ENCODE data around the gene MYBPC2.

The MYBPC2 gene

DNA sequence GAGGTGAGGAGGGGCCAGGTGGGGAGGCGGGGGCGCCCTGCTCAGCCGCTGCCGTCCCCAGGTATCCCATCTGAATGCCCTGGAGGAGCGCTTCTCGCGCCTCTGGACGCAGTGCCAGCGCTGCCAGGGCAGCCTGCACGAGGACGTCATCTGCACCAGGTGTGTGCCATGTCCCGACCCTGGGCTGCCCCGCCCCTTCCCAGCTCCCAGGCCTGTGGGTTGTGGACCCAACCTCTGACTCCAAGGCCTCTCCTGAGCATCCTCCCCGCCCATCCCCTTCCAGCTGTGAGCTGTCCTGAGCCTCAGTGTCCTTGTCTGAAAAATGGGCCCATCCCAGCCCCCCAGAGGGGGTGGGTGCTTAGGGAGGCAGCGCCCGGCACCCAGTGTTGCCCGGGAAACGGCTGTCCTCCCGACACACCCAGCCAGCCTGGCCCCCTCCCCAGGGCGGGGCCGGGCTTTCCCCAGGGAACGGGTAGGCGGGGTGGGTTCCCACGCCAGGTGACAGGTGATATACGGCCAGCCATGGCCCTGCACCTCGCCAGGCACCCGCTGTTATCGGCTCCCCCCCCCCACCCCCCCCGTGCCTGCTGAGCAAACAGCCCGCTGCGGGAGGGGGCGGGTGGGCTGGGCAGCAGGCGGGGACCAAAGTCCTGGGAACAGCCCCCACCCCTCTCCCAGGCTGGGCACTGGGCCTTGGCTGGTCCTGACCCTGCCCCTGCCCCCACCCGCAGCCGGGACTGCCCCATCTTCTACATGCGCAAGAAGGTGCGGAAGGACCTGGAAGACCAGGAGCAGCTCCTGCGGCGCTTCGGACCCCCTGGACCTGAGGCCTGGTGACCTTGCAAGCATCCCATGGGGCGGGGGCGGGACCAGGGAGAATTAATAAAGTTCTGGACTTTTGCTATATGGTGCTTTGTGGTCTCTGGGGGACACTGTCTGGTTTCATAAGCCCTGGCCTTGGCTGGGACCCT, 15.3 kb upstream of the MYBPC2 start (continued):
- TF ChIP-seq ESRRG (CRISPR knock-in tag; IDR thresholded peaks at IDR 0.05) = no peak

DNA sequence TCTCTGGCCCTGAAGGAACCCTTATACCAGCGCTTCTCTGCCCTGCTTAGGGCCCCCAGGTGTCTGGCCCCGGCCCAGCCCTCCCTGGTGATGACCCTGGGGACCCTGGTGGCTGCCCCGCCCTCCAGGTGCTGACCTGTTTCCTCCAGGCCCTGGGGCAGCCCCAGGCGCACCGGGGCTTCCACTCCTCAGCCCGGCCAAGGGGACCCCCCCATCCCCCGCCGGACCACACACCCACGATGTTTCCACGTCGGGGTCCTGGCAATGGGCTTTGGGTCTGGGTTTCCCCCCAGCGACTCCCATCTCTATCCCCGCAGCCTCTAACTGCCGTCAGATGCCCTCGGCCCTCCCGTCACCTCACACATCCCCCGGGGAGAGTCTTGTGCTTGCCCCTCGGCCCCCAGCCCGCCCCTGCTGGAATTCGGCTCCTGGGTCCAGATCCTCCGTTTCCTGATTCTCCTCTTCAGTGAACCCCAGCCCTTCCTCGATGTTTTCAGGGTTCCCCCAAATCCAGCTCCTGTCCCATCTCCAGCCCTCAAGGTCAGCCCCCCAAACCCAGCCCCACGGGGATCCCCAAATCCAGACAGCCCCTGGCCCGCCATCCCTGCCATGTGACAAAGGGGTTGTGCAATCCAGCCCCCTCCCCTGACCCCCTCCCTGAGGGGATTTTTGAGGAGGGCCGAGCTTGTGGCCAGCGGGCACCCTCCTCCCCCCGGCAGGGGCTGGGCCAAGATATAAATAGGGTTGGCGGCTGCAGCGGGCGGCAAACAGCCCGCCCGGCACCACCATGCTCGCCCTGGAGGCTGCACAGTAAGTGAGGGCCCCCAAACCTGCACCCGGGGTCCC, 14.3 kb upstream of the MYBPC2 start, which contains the start of gene SPIB:
SPIB (plus strand) TSS at position 763 of the 846 bp plus-strand sequence; CDS start at position 788, 25 bp downstream.
- no peak for ATAC-seq
- no peak for TF ChIP-seq ESRRG (CRISPR knock-in tag; IDR thresholded peaks at IDR 0.05)
- TF ChIP-seq, protein P1, sequence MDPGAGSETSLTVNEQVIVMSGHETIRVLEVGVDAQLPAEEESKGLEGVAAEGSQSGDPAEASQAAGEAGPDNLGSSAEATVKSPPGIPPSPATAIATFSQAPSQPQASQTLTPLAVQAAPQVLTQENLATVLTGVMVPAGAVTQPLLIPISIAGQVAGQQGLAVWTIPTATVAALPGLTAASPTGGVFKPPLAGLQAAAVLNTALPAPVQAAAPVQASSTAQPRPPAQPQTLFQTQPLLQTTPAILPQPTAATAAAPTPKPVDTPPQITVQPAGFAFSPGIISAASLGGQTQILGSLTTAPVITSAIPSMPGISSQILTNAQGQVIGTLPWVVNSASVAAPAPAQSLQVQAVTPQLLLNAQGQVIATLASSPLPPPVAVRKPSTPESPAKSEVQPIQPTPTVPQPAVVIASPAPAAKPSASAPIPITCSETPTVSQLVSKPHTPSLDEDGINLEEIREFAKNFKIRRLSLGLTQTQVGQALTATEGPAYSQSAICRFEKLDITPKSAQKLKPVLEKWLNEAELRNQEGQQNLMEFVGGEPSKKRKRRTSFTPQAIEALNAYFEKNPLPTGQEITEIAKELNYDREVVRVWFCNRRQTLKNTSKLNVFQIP (CRISPR knock-in tag; IDR thresholded peaks at IDR 0.05; ENCODE audit: borderline replicate concordance, low read depth) = no peak
- no peak for TF ChIP-seq TOX (CRISPR knock-in tag; IDR thresholded peaks at IDR 0.05; ENCODE audit: borderline replicate concordance)
- TF ChIP-seq ZNF70 (CRISPR knock-in tag; IDR thresholded peaks at IDR 0.05) = no peak
- TF ChIP-seq, protein P2, sequence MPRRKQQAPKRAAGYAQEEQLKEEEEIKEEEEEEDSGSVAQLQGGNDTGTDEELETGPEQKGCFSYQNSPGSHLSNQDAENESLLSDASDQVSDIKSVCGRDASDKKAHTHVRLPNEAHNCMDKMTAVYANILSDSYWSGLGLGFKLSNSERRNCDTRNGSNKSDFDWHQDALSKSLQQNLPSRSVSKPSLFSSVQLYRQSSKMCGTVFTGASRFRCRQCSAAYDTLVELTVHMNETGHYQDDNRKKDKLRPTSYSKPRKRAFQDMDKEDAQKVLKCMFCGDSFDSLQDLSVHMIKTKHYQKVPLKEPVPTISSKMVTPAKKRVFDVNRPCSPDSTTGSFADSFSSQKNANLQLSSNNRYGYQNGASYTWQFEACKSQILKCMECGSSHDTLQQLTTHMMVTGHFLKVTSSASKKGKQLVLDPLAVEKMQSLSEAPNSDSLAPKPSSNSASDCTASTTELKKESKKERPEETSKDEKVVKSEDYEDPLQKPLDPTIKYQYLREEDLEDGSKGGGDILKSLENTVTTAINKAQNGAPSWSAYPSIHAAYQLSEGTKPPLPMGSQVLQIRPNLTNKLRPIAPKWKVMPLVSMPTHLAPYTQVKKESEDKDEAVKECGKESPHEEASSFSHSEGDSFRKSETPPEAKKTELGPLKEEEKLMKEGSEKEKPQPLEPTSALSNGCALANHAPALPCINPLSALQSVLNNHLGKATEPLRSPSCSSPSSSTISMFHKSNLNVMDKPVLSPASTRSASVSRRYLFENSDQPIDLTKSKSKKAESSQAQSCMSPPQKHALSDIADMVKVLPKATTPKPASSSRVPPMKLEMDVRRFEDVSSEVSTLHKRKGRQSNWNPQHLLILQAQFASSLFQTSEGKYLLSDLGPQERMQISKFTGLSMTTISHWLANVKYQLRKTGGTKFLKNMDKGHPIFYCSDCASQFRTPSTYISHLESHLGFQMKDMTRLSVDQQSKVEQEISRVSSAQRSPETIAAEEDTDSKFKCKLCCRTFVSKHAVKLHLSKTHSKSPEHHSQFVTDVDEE (CRISPR knock-in tag; IDR thresholded peaks at IDR 0.05) = no peak

DNA sequence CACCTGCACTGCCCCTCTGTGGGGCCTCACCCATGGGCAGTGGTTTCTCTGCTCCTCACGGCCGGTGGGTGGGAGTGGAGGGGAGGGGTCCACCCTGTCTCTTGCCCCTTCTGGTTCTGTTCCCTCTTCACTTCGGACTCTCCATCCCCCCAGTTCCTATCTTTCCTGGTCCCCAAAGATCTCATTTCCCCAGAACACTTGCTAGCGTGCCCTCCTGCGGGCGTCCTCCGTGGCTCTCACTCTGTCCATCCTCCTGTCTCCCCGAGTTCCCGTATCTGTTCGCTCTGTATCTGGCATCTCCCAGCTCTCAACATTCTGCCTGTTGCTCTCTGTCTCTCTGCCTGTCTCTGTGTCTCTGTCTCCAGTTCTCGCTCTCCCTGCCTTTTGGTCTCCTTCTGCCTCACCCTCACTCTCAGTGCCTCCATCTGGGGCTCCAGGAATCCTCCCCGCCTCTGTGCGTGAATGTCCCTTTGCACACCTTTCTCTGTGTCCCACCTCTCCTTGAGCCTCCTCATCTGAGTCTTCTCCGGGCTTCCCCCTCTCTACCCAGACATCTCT, 13.6 kb upstream of the MYBPC2 start:
- TF ChIP-seq CSDC2 (CRISPR knock-in tag; IDR thresholded peaks at IDR 0.05) (no peak), TOX (CRISPR knock-in tag; IDR thresholded peaks at IDR 0.05; ENCODE audit: borderline replicate concordance) (no peak)
- TF ChIP-seq, protein P2 (CRISPR knock-in tag; IDR thresholded peaks at IDR 0.05) = no peak
- TF ChIP-seq, protein P3, sequence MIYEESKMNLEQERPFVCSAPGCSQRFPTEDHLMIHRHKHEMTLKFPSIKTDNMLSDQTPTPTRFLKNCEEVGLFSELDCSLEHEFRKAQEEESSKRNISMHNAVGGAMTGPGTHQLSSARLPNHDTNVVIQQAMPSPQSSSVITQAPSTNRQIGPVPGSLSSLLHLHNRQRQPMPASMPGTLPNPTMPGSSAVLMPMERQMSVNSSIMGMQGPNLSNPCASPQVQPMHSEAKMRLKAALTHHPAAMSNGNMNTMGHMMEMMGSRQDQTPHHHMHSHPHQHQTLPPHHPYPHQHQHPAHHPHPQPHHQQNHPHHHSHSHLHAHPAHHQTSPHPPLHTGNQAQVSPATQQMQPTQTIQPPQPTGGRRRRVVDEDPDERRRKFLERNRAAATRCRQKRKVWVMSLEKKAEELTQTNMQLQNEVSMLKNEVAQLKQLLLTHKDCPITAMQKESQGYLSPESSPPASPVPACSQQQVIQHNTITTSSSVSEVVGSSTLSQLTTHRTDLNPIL (CRISPR knock-in tag; IDR thresholded peaks at IDR 0.05; ENCODE audit: low read depth) = no peak
- ATAC-seq = no peak; the same call in 2 of the 3 replicates

DNA sequence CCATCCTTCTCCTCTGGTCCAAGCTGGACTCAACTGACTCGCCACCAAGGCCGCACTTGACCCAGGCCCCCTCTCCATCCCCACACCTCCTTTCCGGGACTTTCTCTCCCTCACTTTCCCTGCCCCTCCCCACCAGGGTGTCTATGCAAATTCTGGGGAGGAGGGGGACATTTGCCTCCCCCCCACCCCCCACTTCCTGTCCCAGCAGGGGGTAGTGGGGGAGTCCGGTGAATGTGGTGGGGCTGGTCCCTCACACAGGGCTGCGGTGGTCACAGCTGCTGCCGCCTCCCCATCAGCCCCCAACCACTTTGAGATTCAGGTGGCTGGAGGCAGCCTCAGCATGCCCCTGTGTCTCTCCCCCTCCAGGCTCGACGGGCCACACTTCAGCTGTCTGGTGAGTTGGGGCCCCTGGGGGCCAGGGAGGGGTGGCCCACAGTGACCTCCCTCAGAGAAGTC, 13.1 kb upstream of the MYBPC2 start:
- ATAC-seq = no peak

More for the DNA sequence above, 13.1 kb upstream of the MYBPC2 start:
- TF ChIP-seq ESRRG (CRISPR knock-in tag; IDR thresholded peaks at IDR 0.05) = no peak
- TF ChIP-seq RARB (CRISPR knock-in tag; IDR thresholded peaks at IDR 0.05) = no peak
- no peak for TF ChIP-seq ZC3H10 (CRISPR knock-in tag; IDR thresholded peaks at IDR 0.05)
- no peak for TF ChIP-seq ZFP3 (CRISPR knock-in tag; IDR thresholded peaks at IDR 0.05)
- no peak for TF ChIP-seq TCF4 (CRISPR knock-in tag; IDR thresholded peaks at IDR 0.05; ENCODE audit: borderline replicate concordance)
- no peak for TF ChIP-seq CSDC2 (CRISPR knock-in tag; IDR thresholded peaks at IDR 0.05)
- no peak for TF ChIP-seq TOX (CRISPR knock-in tag; IDR thresholded peaks at IDR 0.05; ENCODE audit: borderline replicate concordance)
- TF ChIP-seq, protein P2 (CRISPR knock-in tag; IDR thresholded peaks at IDR 0.05) = no peak
- no peak for TF ChIP-seq ZNF70 (CRISPR knock-in tag; IDR thresholded peaks at IDR 0.05)
- TF ChIP-seq OSR1 (CRISPR knock-in tag; IDR thresholded peaks at IDR 0.05) = no peak
- TF ChIP-seq ZFP30 (CRISPR knock-in tag; IDR thresholded peaks at IDR 0.05) = no peak

Data from SK-N-SH treated with all-trans-retinoic acid at 6 μM for 48 hours (cell line).